ENCODE results near the gene DLGAP4.

DNA sequence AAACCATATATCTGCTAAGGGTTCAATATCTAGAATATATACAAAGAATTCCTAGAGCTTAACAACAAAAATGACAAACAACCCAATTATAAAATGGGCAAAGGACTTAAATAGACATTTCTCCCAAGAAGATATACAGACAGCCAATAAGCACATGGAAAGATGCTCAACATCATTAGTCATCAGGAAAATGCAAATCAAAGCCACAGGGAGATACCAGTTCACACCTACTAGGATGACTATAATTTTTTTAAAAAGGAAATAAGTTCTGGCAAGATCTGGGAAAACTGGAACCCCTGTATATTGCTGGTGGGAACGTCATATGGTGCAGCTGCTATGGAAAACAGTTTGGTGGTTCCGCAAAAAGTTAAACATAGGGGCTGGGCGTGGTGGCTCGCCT, 119.0 kb downstream of the DLGAP4 start:
- TF ChIP-seq POLR2A (IDR thresholded peaks at IDR 0.05): no peak
- TF ChIP-seq, protein P1, sequence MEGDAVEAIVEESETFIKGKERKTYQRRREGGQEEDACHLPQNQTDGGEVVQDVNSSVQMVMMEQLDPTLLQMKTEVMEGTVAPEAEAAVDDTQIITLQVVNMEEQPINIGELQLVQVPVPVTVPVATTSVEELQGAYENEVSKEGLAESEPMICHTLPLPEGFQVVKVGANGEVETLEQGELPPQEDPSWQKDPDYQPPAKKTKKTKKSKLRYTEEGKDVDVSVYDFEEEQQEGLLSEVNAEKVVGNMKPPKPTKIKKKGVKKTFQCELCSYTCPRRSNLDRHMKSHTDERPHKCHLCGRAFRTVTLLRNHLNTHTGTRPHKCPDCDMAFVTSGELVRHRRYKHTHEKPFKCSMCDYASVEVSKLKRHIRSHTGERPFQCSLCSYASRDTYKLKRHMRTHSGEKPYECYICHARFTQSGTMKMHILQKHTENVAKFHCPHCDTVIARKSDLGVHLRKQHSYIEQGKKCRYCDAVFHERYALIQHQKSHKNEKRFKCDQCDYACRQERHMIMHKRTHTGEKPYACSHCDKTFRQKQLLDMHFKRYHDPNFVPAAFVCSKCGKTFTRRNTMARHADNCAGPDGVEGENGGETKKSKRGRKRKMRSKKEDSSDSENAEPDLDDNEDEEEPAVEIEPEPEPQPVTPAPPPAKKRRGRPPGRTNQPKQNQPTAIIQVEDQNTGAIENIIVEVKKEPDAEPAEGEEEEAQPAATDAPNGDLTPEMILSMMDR (IDR thresholded peaks at IDR 0.05): no peak
